Heart right ventricle (tissue), 16 donors: ENCODE results near the gene LIN7A. TPM values are rescaled to one million over a fixed set of nuclear protein-coding genes. Genes with fewer than 3 reads are reported as not detected.

Source experiments
- ATAC-seq, 8 donors: fragments of 200-7000 bp; cut with Tn5 transposase; one replicate each; pipeline ENCODE4 v1.9.1; 2020; ENCODE audit warnings: mild to moderate bottlenecking in 8 of 8, moderate library complexity in 8 of 8, moderate number of reproducible peaks in 1 of 8
- DNase-seq, 2 donors: peaks; one replicate each; pipeline ENCODE4 v3.0.0-alpha.2; 2020
- H3K27ac ChIP-seq, 10 donors: fragments of 200-600 bp; sonication (generic) in 2 of 10; one replicate each; pipeline versions ENCODE4 v1.5.0 to v1.8.0; 2020 to 2022; ENCODE audit warnings: mild to moderate bottlenecking in 3 of 10
- H3K27me3 ChIP-seq, 7 donors: fragments of 200-600 bp; one replicate each; pipeline ENCODE4 v1.8.0; 2021 to 2022; ENCODE audit warnings: mild to moderate bottlenecking in 2 of 7
- H3K36me3 ChIP-seq, 9 donors: fragments of 200-600 bp; sonication (generic) in 1 of 9; one replicate each; pipeline versions ENCODE4 v1.5.0 to v1.8.0; 2020 to 2022; ENCODE audit warnings: mild to moderate bottlenecking in 2 of 9
- H3K4me1 ChIP-seq, 9 donors: fragments of 200-600 bp; sonication (generic) in 1 of 9; one replicate each; pipeline versions ENCODE4 v1.5.0 to v1.8.0; 2020 to 2022; ENCODE audit warnings: mild to moderate bottlenecking in 4 of 9
- H3K4me3 ChIP-seq, 10 donors: fragments of 200-600 bp; sonication (generic) in 2 of 10; one replicate each; pipeline versions ENCODE4 v1.5.0 to v1.8.0; 2020 to 2022; ENCODE audit warnings: mild to moderate bottlenecking in 7 of 10, moderate library complexity in 2 of 10
- H3K9me3 ChIP-seq, 11 donors: fragments of 200-600 bp in 10 of 11; sonication (generic) in 2 of 11; one replicate each; pipeline versions ENCODE4 v1.5.0 to v1.8.0; 2013 to 2022; ENCODE audit warnings: mild to moderate bottlenecking in 2 of 11, control low read depth in 1 of 11, moderate library complexity in 1 of 11
- CTCF ChIP-seq, 9 donors: fragments of 200-600 bp; sonication (generic) in 2 of 9; IDR thresholded peaks; one replicate each; pipeline versions ENCODE4 v1.5.0 to v1.8.0; 2021 to 2022; ENCODE audit warnings: antibody characterized with exemption in 9 of 9, mild to moderate bottlenecking in 5 of 9, moderate library complexity in 1 of 9
- WGBS, 2 donors: extraction: QIAGEN DNeasy Blood & Tissue Kit; methylation state at CpG; one replicate each; pipeline ENCODE4 v1.1.7; 2013; ENCODE audit warnings: inconsistent platforms in 1 of 2; 5-methylcytosine and 5-hydroxymethylcytosine counted together
- intact Hi-C, 10 donors: fragments of 100-400 bp; cut with DNase I; formaldehyde crosslinking; loops; one replicate each; pipeline versions ENCODE4 v1.11.1 to v1.14.2; 2022
- polyA plus RNA-seq, 2 donors: library from polyadenylated mRNA; stranded (reverse); fragments of 200-250 nt; gene quantifications; one replicate each; pipeline ENCODE4 v1.2.3, GENCODE V29; 2013
- total RNA-seq, 10 donors: library from RNA; stranded (reverse); fragmentation: NEBNext Ultra II Directional in 3 of 10; extraction: Animal tissue kit (Norgen Biotek cat#: 25700) in 3 of 10; gene quantifications; one replicate each; pipeline versions ENCODE4 v1.2.1 to v1.2.4, GENCODE V29; 2021 to 2023
- donor health status: Arrhythmogenic right ventricular cardiomyopathy.
- donor health status: ischemic (EF 13 %, LVEDD 7.1; RV severe dilation, severe dysfunction).
- donor health status: healthy with polysubstance abuse.
- donor health status: DM: no; HTN: yes; CAD: no.
- donor health status: DM: no; HTN: no; CAD: no.
- donor health status: ischemic (EF 25% LVEDD 6.9; RV normal size, moderate dysfunction).
- donor health status: ischemic (EF 25% LVEDD 5.7; RV mildly dilated, moderate dysfunction).
- donor health status: healthy.
- donor health status: DM: yes; HTN: yes; CAD: no.
- donor health status: Ischemic cardiomyopathy.
- donor health status: ischemic (EF 35%, LVEDD 5.7; RV mildly dilated, moderate dysfunction).
- donor health status: nonischemic (EF 11% LVEDD 7.7; RV severe dilation, severe dysfunction).
- donor health status: DM: yes; HTN: yes; CAD: no.
- donor health status: PGD.
- donor health status: ischemic (EF 29% LVEDD 5.4; RV normal size, mild dysfunction).
- donor health status: nonischemic (EF 23%, LVEDD 6.1; RV moderate dilation, normal function).

Gene LIN7A
- total and polyA plus RNA-seq, 12 donors: 6.2 to 15.3 (median 10.2) TPM

GRCh38 chr12:80954857-80955520 is 17.3 kb upstream of the LIN7A start:
- H3K27me3 ChIP-seq: no peaks in the 10 kb centered on the region
- intact Hi-C loops: loop anchor here in 1 of 10 donors (10.0 kb wide), 1 partner anchor 480 kb away; no protein-coding TSS in a partner anchor
- H3K27ac ChIP-seq: no peak overlapping the region
- TF ChIP-seq CTCF (IDR thresholded peaks at IDR 0.05): no peak
- no peaks in the 10 kb centered on the region for H3K9me3 ChIP-seq
- no peaks in the 10 kb centered on the region for H3K4me1 ChIP-seq
- WGBS, 2 donors: 47 to 56% methylated on average over 5 of the region's 5 CpGs
- ATAC-seq: no peak
- H3K36me3 ChIP-seq: no peaks in the 10 kb centered on the region
- H3K4me3 ChIP-seq: no peak overlapping the region
- DNase-seq: no peak

GRCh38 chr12:80952443-80952842 is 14.7 kb upstream of the LIN7A start:
- Histone ChIP-seq H3K4me3 (no peak overlapping the region), H3K9me3 (no peaks in the 10 kb centered on the region), H3K27me3 (no peaks in the 10 kb centered on the region), H3K4me1 (no peaks in the 10 kb centered on the region), H3K36me3 (no peaks in the 10 kb centered on the region), H3K27ac (no peak overlapping the region)
- ATAC-seq (no peak), DNase-seq (no peak)
- intact Hi-C loops: loop anchor here in 1 of 10 donors (10.0 kb wide), 1 partner anchor 478 kb away; no protein-coding TSS in a partner anchor
- no peak for TF ChIP-seq CTCF (IDR thresholded peaks at IDR 0.05)

GRCh38 chr12:80946591-80946990 is 8.9 kb upstream of the LIN7A start:
- ATAC-seq (no peak), DNase-seq (no peak)
- Histone ChIP-seq H3K4me1 (peaks cover 0 to 5% (median 0%) of the 10 kb centered on the region in 9 donors), H3K27me3 (no peaks in the 10 kb centered on the region), H3K4me3 (no peak overlapping the region), H3K9me3 (no peaks in the 10 kb centered on the region), H3K27ac (no peak overlapping the region), H3K36me3 (no peaks in the 10 kb centered on the region)
- 48 to 54% methylated on average over 3 of the region's 3 CpGs for WGBS, 2 donors
- peak in 6 of 9 donors; percentile 20 to 54 (median 45) for TF ChIP-seq CTCF (IDR thresholded peaks at IDR 0.05)
- intact Hi-C loops: loop anchor here in 3 of 10 donors (5.0 to 10.0 kb wide), 3 partner anchors 112 to 474 kb away; no protein-coding TSS in a partner anchor

GRCh38 chr12:80943338-80943737 is 5.6 kb upstream of the LIN7A start:
- intact Hi-C loops: loop anchor here in 3 of 10 donors (5.0 to 10.0 kb wide), 3 partner anchors 106 to 179 kb away; no protein-coding TSS in a partner anchor
- no peaks in the 10 kb centered on the region for H3K36me3 ChIP-seq
- DNase-seq (no peak), ATAC-seq (no peak)
- peaks cover 0 to 21% (median 0%) of the 10 kb centered on the region in 9 donors for H3K4me1 ChIP-seq
- no peaks in the 10 kb centered on the region for H3K27me3 ChIP-seq
- no peaks in the 10 kb centered on the region for H3K9me3 ChIP-seq
- H3K4me3 ChIP-seq: no peak overlapping the region
- H3K27ac ChIP-seq: no peak overlapping the region
- no peak for TF ChIP-seq CTCF (IDR thresholded peaks at IDR 0.05)
